H1 (cell line): ENCODE data around the gene SPINT1. TPM values are rescaled to one million over a fixed set of nuclear protein-coding genes. Genes with fewer than 3 reads are reported as not detected.

Experiments used
- CTCF ChIA-PET: fragments of 300-600 bp; sonication (Branson Sonifier 250); formaldehyde crosslinking; loops from one replicate; lab custom pipeline; 2021; ENCODE audit not compliant: partially characterized antibody; lab: Charles Lee
- POLR2A ChIA-PET: fragments of 300-600 bp; sonication (Branson Sonifier 250); formaldehyde crosslinking; loops from one replicate; lab custom pipeline; 2021; ENCODE audit warnings: inconsistent platforms; ENCODE audit not compliant: partially characterized antibody; lab: Charles Lee
- DNase-seq, 2 experiments: peaks; one replicate each; pipeline versions ENCODE4 v3.0.0 to v3.0.0-alpha.2; 2010 to 2022; ENCODE audit warnings: low spot score in 2 of 2, low read depth in 1 of 2, mixed read lengths in 1 of 2
- FAIRE-seq: peaks from 2 replicates; lab custom pipeline; 2011; peaks lifted over from hg19 to GRCh38; lab: Jason Lieb, UNC
- H2AFZ ChIP-seq: 2 replicates; pipeline ENCODE4 v1.8.1; 2012; ENCODE audit warnings: low read length, inconsistent platforms
- H2AK5ac ChIP-seq: 2 replicates; pipeline ENCODE4 v1.6.1; 2013; ENCODE audit warnings: low read depth, low read length
- H2BK120ac ChIP-seq: replicated peaks from 2 replicates; pipeline ENCODE3; 2013; ENCODE audit warnings: low read depth, low read length, inconsistent platforms
- H2BK12ac ChIP-seq: 2 replicates; pipeline ENCODE4 v1.6.1; 2013; ENCODE audit warnings: low read depth, low read length
- H2BK15ac ChIP-seq: 2 replicates; pipeline ENCODE4 v1.6.1; 2013; ENCODE audit warnings: low read length
- H2BK20ac ChIP-seq: 2 replicates; pipeline ENCODE4 v1.6.1; 2013; ENCODE audit warnings: low read length
- H2BK5ac ChIP-seq: 2 replicates; pipeline ENCODE4 v1.6.1; 2013; ENCODE audit warnings: low read depth, low read length
- H3K14ac ChIP-seq: 2 replicates; pipeline ENCODE4 v1.6.1; 2013; ENCODE audit warnings: inconsistent platforms; ENCODE audit not compliant: insufficient read length
- H3K18ac ChIP-seq: 2 replicates; pipeline ENCODE4 v1.6.1; 2013; ENCODE audit warnings: low read length; ENCODE audit errors: extremely low read depth
- H3K23ac ChIP-seq: 2 replicates; pipeline ENCODE4 v1.6.1; 2013; ENCODE audit warnings: inconsistent platforms; ENCODE audit not compliant: insufficient read length
- H3K23me2 ChIP-seq: 2 replicates; pipeline ENCODE4 v1.6.1; 2013; ENCODE audit warnings: low read depth, low read length
- H3K27ac ChIP-seq: 2 replicates; pipeline ENCODE4 v1.6.1; 2011; ENCODE audit warnings: low read depth, low read length, inconsistent platforms
- H3K27me3 ChIP-seq, 4 experiments: replicated peaks in 1 of 4; 1 replicate in 1 of 4; 2 replicates in 3 of 4; pipeline versions ENCODE4 v1.6.1 to v1.8.1; 2011 to 2013; ENCODE audit warnings: low read length in 3 of 4, mild to moderate bottlenecking in 3 of 4, inconsistent platforms in 2 of 4, mixed read lengths in 2 of 4, moderate library complexity in 1 of 4; ENCODE audit not compliant: control insufficient read depth in 3 of 4, insufficient read depth in 3 of 4; ENCODE audit errors: extremely low read depth in 1 of 4
- H3K36me3 ChIP-seq, 4 experiments: 2 replicates each; pipeline versions ENCODE4 v1.6.1 to v1.8.1; 2011 to 2013; ENCODE audit warnings: mild to moderate bottlenecking in 4 of 4, low read length in 3 of 4, moderate library complexity in 2 of 4, control low read depth in 1 of 4, inconsistent platforms in 1 of 4; ENCODE audit not compliant: insufficient read depth in 4 of 4, control insufficient read depth in 2 of 4
- H3K4ac ChIP-seq: replicated peaks from 2 replicates; pipeline ENCODE3; 2013; ENCODE audit warnings: low read length, low read depth, mixed read lengths, inconsistent platforms; ENCODE audit not compliant: insufficient read length
- H3K4me1 ChIP-seq, 4 experiments: replicated peaks in 1 of 4; 1 replicate in 1 of 4; 2 replicates in 3 of 4; pipeline versions ENCODE4 v1.6.1 to v1.8.1; 2011 to 2013; ENCODE audit warnings: low read length in 3 of 4, inconsistent platforms in 2 of 4, mixed read lengths in 1 of 4; ENCODE audit not compliant: insufficient read depth in 4 of 4, control insufficient read depth in 3 of 4
- H3K4me2 ChIP-seq, 2 experiments: 2 replicates each; pipeline versions ENCODE4 v1.6.1 to v1.8.1; 2011 to 2013; ENCODE audit warnings: low read depth in 2 of 2, low read length in 2 of 2, control low read depth in 1 of 2, inconsistent platforms in 1 of 2, mild to moderate bottlenecking in 1 of 2; ENCODE audit not compliant: insufficient read depth in 1 of 2
- H3K4me3 ChIP-seq, 4 experiments: fragments of 200-600, 300-600 bp in 1 of 4; sonication (generic), shearing (Covaris generic), sonication (Bioruptor Twin) in 1 of 4; 2 replicates each; pipeline versions ENCODE4 v1.5.1 to v1.8.1; 2011 to 2016; ENCODE audit warnings: low read length in 4 of 4, low read depth in 3 of 4, control low read depth in 2 of 4, inconsistent platforms in 2 of 4, mild to moderate bottlenecking in 2 of 4, mixed read lengths in 1 of 4, moderate library complexity in 1 of 4; ENCODE audit not compliant: insufficient read depth in 2 of 4; ENCODE audit errors: extremely low read depth in 1 of 4
- H3K56ac ChIP-seq: replicated peaks from 2 replicates; pipeline ENCODE3; 2013; ENCODE audit warnings: low read depth, mild to moderate bottlenecking, mixed read lengths, low read length, inconsistent platforms; ENCODE audit not compliant: insufficient read length
- H3K79me1 ChIP-seq: 2 replicates; pipeline ENCODE4 v1.6.1; 2013; ENCODE audit warnings: low read depth, low read length, control low read depth
- H3K79me2 ChIP-seq, 2 experiments: 2 replicates each; pipeline versions ENCODE4 v1.6.1 to v1.8.1; 2012 to 2013; ENCODE audit warnings: low read length in 2 of 2, mild to moderate bottlenecking in 2 of 2, inconsistent platforms in 1 of 2; ENCODE audit not compliant: insufficient read depth in 2 of 2, control insufficient read depth in 1 of 2
- H3K9ac ChIP-seq, 4 experiments: replicated peaks in 1 of 4; 1 replicate in 1 of 4; 2 replicates in 3 of 4; pipeline versions ENCODE4 v1.6.1 to v1.8.1; 2011 to 2013; ENCODE audit warnings: low read depth in 3 of 4, low read length in 3 of 4, control low read depth in 2 of 4, mild to moderate bottlenecking in 2 of 4, moderate library complexity in 2 of 4, inconsistent platforms in 1 of 4; ENCODE audit errors: extremely low read depth in 1 of 4
- H3K9me3 ChIP-seq, 2 experiments: 2 replicates each; pipeline versions ENCODE4 v1.6.1 to v1.8.1; 2012 to 2013; ENCODE audit warnings: mild to moderate bottlenecking in 2 of 2, moderate library complexity in 2 of 2, control low read depth in 1 of 2, inconsistent platforms in 1 of 2, low read depth in 1 of 2, low read length in 1 of 2, mixed read lengths in 1 of 2; ENCODE audit not compliant: insufficient read depth in 2 of 2
- H4K20me1 ChIP-seq, 2 experiments: replicated peaks in 1 of 2; 2 replicates each; pipeline versions ENCODE3 to v1.8.1; 2011 to 2013; ENCODE audit warnings: inconsistent platforms in 2 of 2, low read length in 2 of 2, mild to moderate bottlenecking in 1 of 2; ENCODE audit not compliant: insufficient read depth in 2 of 2, control insufficient read depth in 1 of 2
- H4K5ac ChIP-seq: 2 replicates; pipeline ENCODE4 v1.6.1; 2013; ENCODE audit warnings: low read length, low read depth, mixed read lengths, inconsistent platforms; ENCODE audit not compliant: insufficient read length
- H4K8ac ChIP-seq: 2 replicates; pipeline ENCODE4 v1.8.0; 2013; ENCODE audit warnings: mild to moderate bottlenecking, moderate library complexity, low read length, inconsistent platforms; ENCODE audit not compliant: insufficient read depth; ENCODE audit errors: extremely low read depth
- H4K91ac ChIP-seq: replicated peaks from 2 replicates; pipeline ENCODE3; 2013; ENCODE audit warnings: low read length, mixed read lengths, inconsistent platforms; ENCODE audit not compliant: insufficient read length
- KDM1A ChIP-seq: fragments of 200-600, 300-600 bp; sonication (generic); IDR thresholded peaks from 2 replicates; pipeline ENCODE4 v1.7.1; 2016; ENCODE audit warnings: mild to moderate bottlenecking, low read length, borderline replicate concordance
- NRF1 ChIP-seq: IDR thresholded peaks from 2 replicates; pipeline ENCODE4 v1.6.1; 2011; ENCODE audit warnings: mild to moderate bottlenecking, low read depth, low read length, improper control_type of control experiment
- POLR2A ChIP-seq, 2 experiments: IDR thresholded peaks; 1 replicate in 1 of 2; 2 replicates in 1 of 2; pipeline ENCODE4 v1.6.1; 2011; ENCODE audit warnings: low read depth in 2 of 2, low read length in 2 of 2, mild to moderate bottlenecking in 2 of 2; ENCODE audit errors: control extremely low read depth in 1 of 2
- RBBP5 ChIP-seq: IDR thresholded peaks from 2 replicates; pipeline ENCODE4 v1.7.1; 2012; ENCODE audit warnings: low read depth, mild to moderate bottlenecking, inconsistent platforms, low read length, moderate library complexity, borderline replicate concordance
- ZNF274 ChIP-seq: IDR thresholded peaks from 2 replicates; pipeline ENCODE4 v1.7.0; 2012; ENCODE audit warnings: low read length, borderline replicate concordance; ENCODE audit errors: extremely low read depth
- WGBS, 2 experiments: shearing (Covaris generic) in 1 of 2; methylation state at CpG; one replicate each; pipeline versions ENCODE4 v1.1.6 to v1.1.7; 2013 to 2015; ENCODE audit warnings: low lambda C conversion rate in 2 of 2, mixed read lengths in 2 of 2, inconsistent platforms in 1 of 2, low coverage in 1 of 2, missing lambda C conversion rate in 1 of 2; ENCODE audit not compliant: insufficient replicate concordance in 2 of 2, insufficient coverage in 1 of 2, insufficient read length in 1 of 2; ENCODE audit errors: extremely low coverage in 1 of 2, missing lambda C conversion rate in 1 of 2; 5-methylcytosine and 5-hydroxymethylcytosine counted together
- polyA plus RNA-seq, 7 experiments: library from polyadenylated mRNA; depleted of rRNA in 3 of 7; stranded (reverse) in 5 of 7; unstranded in 2 of 7; fragments of >200 nt in 5 of 7; fragments of 200-250 nt in 2 of 7; gene quantifications; 1 replicate in 5 of 7; 2 replicates in 1 of 7; 4 replicates in 1 of 7; pipeline versions ENCODE4 v1.2.1 to v1.2.3, GENCODE V29; 2011 to 2013; ENCODE audit warnings: missing spikeins in 2 of 7, mixed read lengths in 2 of 7
- total RNA-seq: library from RNA; stranded (reverse); fragmentation: NEBNext Ultra II Directional; extraction: Animal tissue kit (Norgen Biotek cat#: 25700); gene quantifications from 2 replicates; pipeline ENCODE4 v1.2.1, GENCODE V29; 2021

The SPINT1 gene
- total and polyA plus RNA-seq, 2 of the 8 experiments (the other 6 are each of a cell fraction or from before 2014, with no cell fraction given): 117 to 155 TPM

- H3K9ac ChIP-seq: no peak overlapping the region
- TF ChIP-seq NRF1: no peak
- TF ChIP-seq KDM1A: no peak
- no peak for TF ChIP-seq POLR2A (IDR thresholded peaks at IDR 0.05; ENCODE audit: control extremely low read depth in 1 of 2, low read depth in 2 of 2, low read length in 2 of 2)
- TF ChIP-seq RBBP5: no peak
- TF ChIP-seq ZNF274: no peak
- no peak overlapping the region for H4K91ac ChIP-seq
- CTCF ChIA-PET: interaction anchor here (0.7 to 1.3 kb wide), 2 partner anchors 21 to 42 kb away, joined by 3 to 5 read pairs; partner anchors contain the start of gene VPS18
- no peak for FAIRE-seq
- H4K20me1 ChIP-seq: peaks cover 5 to 6% of the 10 kb centered on the region in 2 experiments
- H3K23ac ChIP-seq: no peak overlapping the region
- H3K18ac ChIP-seq: no peak overlapping the region
- H2BK12ac ChIP-seq: no peak overlapping the region
- POLR2A ChIA-PET: interaction anchor here (1.7 to 2.0 kb wide), 2 partner anchors 10 to 16 kb away, joined by 3 to 4 read pairs; no protein-coding TSS in a partner anchor
- no peak overlapping the region for H2BK120ac ChIP-seq
- H3K4me3 ChIP-seq: no peak overlapping the region
- H3K79me2 ChIP-seq: peaks cover 0 to 24% of the 10 kb centered on the region in 2 experiments; a peak in 2 of 4 replicates
- H3K79me1 ChIP-seq: peaks cover 8% of the 10 kb centered on the region
- no peak overlapping the region for H2AK5ac ChIP-seq
- no peaks in the 10 kb centered on the region for H3K9me3 ChIP-seq
- no peak overlapping the region for H4K5ac ChIP-seq
- peaks cover 18 to 60% (median 44%) of the 10 kb centered on the region in 4 experiments; a peak in 7 of 8 replicates for H3K36me3 ChIP-seq
- no peak overlapping the region for H3K4me2 ChIP-seq
- H2AFZ ChIP-seq: no peak overlapping the region
- no peak overlapping the region for H2BK5ac ChIP-seq
- no peak overlapping the region for H2BK15ac ChIP-seq
- H4K8ac ChIP-seq: no peak overlapping the region
- no peak overlapping the region for H3K27ac ChIP-seq
- H2BK20ac ChIP-seq: no peak overlapping the region
- no peak overlapping the region for H3K14ac ChIP-seq
- DNase-seq: no peak
- no peak overlapping the region for H3K56ac ChIP-seq
- H3K4ac ChIP-seq: no peak overlapping the region
- WGBS, 2 experiments: 100% methylated on average over 5 of the region's 5 CpGs; no CpG with 5 or more reads in 1 of the 2 experiments
- peaks cover 0 to 4% (median 2%) of the 10 kb centered on the region in 4 experiments; a peak in 2 of 7 replicates for H3K4me1 ChIP-seq
- no peaks in the 10 kb centered on the region for H3K27me3 ChIP-seq
- no peaks in the 10 kb centered on the region for H3K23me2 ChIP-seq
Observed at GRCh38 chr15:40852529-40852928, 8.7 kb downstream of the SPINT1 start.
